ENCODE measurements around the gene WASF3.
"Not testable (repeated sequence)": the region's sequence is repeated elsewhere in the genome, so short reads cannot be mapped to it uniquely, and the experiment has no call there.

WASF3 gene

DNA sequence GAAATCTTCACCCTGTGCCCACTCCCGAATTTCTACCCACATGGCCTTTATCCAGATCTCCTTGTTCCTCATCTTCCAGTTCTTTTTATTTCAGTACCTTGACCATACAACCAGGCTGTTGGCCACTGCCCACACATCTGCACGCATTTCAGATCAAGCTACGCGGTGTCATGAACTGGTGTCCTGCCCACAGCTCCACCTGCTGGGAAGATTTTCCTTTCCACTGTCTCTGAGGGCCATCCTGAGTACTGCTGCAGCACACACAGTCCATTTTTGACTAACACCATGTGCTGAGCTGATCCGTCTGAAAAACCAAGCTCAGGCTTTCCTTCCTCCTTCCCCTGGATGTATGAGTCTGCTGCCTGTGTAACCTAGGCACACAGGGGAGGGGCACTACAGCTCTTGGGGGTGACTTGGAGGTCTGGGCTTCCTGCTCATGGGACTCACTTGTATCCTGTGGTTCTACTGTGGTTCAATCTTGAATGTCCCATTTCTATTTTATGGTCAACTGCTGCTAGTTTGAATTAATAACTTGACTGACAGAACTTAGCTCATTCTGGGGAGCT lies 71.9 kb downstream of the WASF3 start:
- no peak for TF ChIP-seq GABPA (IDR thresholded peaks at IDR 0.05; ENCODE audit: low read depth)
- no peak for TF ChIP-seq SPI1 (IDR thresholded peaks at IDR 0.05; ENCODE audit: borderline replicate concordance, low read depth)
- TF ChIP-seq, protein P1, sequence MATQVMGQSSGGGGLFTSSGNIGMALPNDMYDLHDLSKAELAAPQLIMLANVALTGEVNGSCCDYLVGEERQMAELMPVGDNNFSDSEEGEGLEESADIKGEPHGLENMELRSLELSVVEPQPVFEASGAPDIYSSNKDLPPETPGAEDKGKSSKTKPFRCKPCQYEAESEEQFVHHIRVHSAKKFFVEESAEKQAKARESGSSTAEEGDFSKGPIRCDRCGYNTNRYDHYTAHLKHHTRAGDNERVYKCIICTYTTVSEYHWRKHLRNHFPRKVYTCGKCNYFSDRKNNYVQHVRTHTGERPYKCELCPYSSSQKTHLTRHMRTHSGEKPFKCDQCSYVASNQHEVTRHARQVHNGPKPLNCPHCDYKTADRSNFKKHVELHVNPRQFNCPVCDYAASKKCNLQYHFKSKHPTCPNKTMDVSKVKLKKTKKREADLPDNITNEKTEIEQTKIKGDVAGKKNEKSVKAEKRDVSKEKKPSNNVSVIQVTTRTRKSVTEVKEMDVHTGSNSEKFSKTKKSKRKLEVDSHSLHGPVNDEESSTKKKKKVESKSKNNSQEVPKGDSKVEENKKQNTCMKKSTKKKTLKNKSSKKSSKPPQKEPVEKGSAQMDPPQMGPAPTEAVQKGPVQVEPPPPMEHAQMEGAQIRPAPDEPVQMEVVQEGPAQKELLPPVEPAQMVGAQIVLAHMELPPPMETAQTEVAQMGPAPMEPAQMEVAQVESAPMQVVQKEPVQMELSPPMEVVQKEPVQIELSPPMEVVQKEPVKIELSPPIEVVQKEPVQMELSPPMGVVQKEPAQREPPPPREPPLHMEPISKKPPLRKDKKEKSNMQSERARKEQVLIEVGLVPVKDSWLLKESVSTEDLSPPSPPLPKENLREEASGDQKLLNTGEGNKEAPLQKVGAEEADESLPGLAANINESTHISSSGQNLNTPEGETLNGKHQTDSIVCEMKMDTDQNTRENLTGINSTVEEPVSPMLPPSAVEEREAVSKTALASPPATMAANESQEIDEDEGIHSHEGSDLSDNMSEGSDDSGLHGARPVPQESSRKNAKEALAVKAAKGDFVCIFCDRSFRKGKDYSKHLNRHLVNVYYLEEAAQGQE (IDR thresholded peaks at IDR 0.05; ENCODE audit: insufficient replicate concordance, low read depth) = no peak
- no peak for TF ChIP-seq POLR2AphosphoS5 (IDR thresholded peaks at IDR 0.05; ENCODE audit: low read depth)
- TF ChIP-seq, protein P2, sequence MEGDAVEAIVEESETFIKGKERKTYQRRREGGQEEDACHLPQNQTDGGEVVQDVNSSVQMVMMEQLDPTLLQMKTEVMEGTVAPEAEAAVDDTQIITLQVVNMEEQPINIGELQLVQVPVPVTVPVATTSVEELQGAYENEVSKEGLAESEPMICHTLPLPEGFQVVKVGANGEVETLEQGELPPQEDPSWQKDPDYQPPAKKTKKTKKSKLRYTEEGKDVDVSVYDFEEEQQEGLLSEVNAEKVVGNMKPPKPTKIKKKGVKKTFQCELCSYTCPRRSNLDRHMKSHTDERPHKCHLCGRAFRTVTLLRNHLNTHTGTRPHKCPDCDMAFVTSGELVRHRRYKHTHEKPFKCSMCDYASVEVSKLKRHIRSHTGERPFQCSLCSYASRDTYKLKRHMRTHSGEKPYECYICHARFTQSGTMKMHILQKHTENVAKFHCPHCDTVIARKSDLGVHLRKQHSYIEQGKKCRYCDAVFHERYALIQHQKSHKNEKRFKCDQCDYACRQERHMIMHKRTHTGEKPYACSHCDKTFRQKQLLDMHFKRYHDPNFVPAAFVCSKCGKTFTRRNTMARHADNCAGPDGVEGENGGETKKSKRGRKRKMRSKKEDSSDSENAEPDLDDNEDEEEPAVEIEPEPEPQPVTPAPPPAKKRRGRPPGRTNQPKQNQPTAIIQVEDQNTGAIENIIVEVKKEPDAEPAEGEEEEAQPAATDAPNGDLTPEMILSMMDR (IDR thresholded peaks at IDR 0.05; ENCODE audit: insufficient read depth, low read length) = no peak
- Histone ChIP-seq H3K4me3 (replicated peaks; ENCODE audit: insufficient read depth, low read length) (no peak overlapping the region), H3K27ac (replicated peaks) (no peak overlapping the region), H3K27me3 (ENCODE audit: insufficient read depth, poor library complexity, severe bottlenecking) (no peaks in the 10 kb centered on the region)
- no peak for DNase-seq (ENCODE audit: low read depth in 1 of 2, low spot score in 1 of 2)

DNA sequence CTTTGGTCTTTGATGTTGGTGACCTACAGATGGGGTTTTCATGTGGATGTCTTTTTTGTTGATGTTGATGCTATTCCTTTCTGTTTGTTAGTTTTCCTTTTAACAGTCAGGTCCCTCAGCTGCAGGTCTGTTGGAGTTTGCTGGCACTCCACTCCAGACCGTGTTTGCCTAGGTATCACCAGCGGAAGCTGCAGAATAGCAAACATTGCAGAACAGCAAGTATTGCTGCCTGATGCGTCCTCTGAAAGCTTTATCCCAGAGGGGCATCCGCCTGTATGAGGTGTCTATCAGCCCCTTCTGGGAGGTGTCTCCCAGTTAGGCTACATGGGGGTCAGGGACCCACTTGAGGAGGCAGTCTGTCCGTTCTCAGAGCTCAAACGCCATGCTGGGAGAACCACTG lies 78.2 kb downstream of the WASF3 start:
- not testable (repeated sequence) for H3K4me3 ChIP-seq (replicated peaks; ENCODE audit: insufficient read depth, low read length); H3K27ac ChIP-seq (replicated peaks); H3K27me3 ChIP-seq (ENCODE audit: insufficient read depth, poor library complexity, severe bottlenecking); DNase-seq (ENCODE audit: low read depth in 1 of 2, low spot score in 1 of 2)

DNA sequence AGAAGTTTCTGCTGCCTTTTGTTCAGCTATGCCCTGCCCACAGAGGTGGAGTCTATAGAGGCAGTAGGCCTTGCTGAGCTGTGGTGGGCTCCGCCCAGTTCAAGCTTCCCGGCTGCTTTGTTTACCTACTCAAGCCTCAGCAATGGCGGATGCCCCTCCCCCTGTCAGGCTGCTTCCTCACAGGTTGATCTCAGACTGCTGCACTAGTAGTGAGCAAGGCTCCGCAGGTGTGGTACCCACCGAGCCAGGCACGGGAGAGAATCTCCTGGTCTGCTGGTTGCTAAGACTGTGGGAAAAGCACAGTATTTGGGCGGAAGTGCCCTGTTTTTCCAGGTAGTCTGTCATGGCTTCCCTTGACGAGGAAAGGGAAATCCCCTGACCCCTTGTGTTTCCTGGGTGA lies 78.6 kb downstream of the WASF3 start:
- H3K27ac ChIP-seq (replicated peaks); H3K4me3 ChIP-seq (replicated peaks; ENCODE audit: insufficient read depth, low read length); DNase-seq (ENCODE audit: low read depth in 1 of 2, low spot score in 1 of 2); H3K27me3 ChIP-seq (ENCODE audit: insufficient read depth, poor library complexity, severe bottlenecking): not testable (repeated sequence)

DNA sequence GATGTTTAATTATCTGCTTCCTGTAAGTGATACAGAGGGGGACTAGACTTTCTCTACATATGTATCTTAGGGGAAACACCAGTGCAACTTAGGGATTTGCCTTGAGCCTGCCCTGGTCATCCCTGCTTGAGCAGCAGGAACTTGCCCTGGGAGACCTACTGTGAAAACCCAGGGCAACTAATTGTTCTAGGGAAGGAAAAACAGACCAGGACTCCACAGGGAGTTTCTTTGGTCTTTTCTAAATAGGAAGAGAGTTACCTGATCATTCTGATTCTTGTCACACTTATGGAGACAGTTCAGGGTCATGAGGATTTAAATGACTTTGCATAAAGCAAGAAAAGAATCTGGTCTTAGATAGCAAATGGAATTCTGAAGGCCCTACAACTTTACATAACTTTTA lies 89.1 kb downstream of the WASF3 start:
- Histone ChIP-seq H3K27me3 (ENCODE audit: insufficient read depth, poor library complexity, severe bottlenecking) (no peaks in the 10 kb centered on the region), H3K27ac (replicated peaks) (no peak overlapping the region), H3K4me3 (replicated peaks; ENCODE audit: insufficient read depth, low read length) (no peak overlapping the region)
- DNase-seq (ENCODE audit: low read depth in 1 of 2, low spot score in 1 of 2) = no peak
- TF ChIP-seq SPI1 (IDR thresholded peaks at IDR 0.05; ENCODE audit: borderline replicate concordance, low read depth) (no peak), GABPA (IDR thresholded peaks at IDR 0.05; ENCODE audit: low read depth) (no peak), POLR2AphosphoS5 (IDR thresholded peaks at IDR 0.05; ENCODE audit: low read depth) (no peak)
- TF ChIP-seq, protein P2 (IDR thresholded peaks at IDR 0.05; ENCODE audit: insufficient read depth, low read length) = no peak
- TF ChIP-seq, protein P1 (IDR thresholded peaks at IDR 0.05; ENCODE audit: insufficient replicate concordance, low read depth) = no peak

DNA sequence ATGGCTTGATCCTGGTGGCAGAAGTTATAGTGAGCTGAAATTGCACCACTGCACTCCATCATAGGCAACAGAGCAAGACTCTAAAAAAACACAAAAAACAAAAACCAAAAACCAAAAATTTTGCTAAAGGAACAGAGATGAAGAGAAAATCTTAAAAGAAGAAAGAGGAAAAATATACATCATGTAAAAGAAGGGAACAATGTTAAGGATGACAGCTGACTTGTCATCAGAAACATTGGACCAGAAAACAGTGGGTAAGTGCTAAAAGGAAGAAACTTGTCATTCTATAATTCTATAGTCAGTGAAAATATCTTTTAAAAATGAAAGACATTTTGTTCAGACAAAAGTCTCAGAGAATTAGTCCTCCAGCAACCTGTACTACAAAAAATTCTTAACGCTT lies 93.8 kb downstream of the WASF3 start:
- no peak for TF ChIP-seq GABPA (IDR thresholded peaks at IDR 0.05; ENCODE audit: low read depth)
- TF ChIP-seq POLR2AphosphoS5 (IDR thresholded peaks at IDR 0.05; ENCODE audit: low read depth) = no peak
- no peak for TF ChIP-seq SPI1 (IDR thresholded peaks at IDR 0.05; ENCODE audit: borderline replicate concordance, low read depth)
- TF ChIP-seq, protein P1 (IDR thresholded peaks at IDR 0.05; ENCODE audit: insufficient replicate concordance, low read depth) = no peak
- TF ChIP-seq, protein P2 (IDR thresholded peaks at IDR 0.05; ENCODE audit: insufficient read depth, low read length) = no peak

More for the DNA sequence above, 93.8 kb downstream of the WASF3 start:
- no peak overlapping the region for H3K4me3 ChIP-seq (replicated peaks; ENCODE audit: insufficient read depth, low read length)
- no peaks in the 10 kb centered on the region for H3K27me3 ChIP-seq (ENCODE audit: insufficient read depth, poor library complexity, severe bottlenecking)
- DNase-seq (ENCODE audit: low read depth in 1 of 2, low spot score in 1 of 2) = no peak
- no peak overlapping the region for H3K27ac ChIP-seq (replicated peaks)
